Prostate gland (tissue), 2 donors: ENCODE results near the gene TBL3.

Experiments
- CTCF ChIP-seq, 4 experiments: fragments of 200-600 bp in 2 of 4; fragments of 450-650 bp in 2 of 4; sonication (generic) in 2 of 4; IDR thresholded peaks; 1 replicate in 3 of 4; 2 replicates in 1 of 4; pipeline ENCODE4 v1.5.1; 2016 to 2019; ENCODE audit warnings: antibody characterized with exemption in 4 of 4, mild to moderate bottlenecking in 2 of 4, moderate library complexity in 2 of 4
- POLR2AphosphoS5 ChIP-seq: sonication (generic); formaldehyde crosslinking; IDR thresholded peaks from one replicate; pipeline ENCODE4 v1.6.1; 2017; ENCODE audit warnings: antibody characterized with exemption

DNA sequence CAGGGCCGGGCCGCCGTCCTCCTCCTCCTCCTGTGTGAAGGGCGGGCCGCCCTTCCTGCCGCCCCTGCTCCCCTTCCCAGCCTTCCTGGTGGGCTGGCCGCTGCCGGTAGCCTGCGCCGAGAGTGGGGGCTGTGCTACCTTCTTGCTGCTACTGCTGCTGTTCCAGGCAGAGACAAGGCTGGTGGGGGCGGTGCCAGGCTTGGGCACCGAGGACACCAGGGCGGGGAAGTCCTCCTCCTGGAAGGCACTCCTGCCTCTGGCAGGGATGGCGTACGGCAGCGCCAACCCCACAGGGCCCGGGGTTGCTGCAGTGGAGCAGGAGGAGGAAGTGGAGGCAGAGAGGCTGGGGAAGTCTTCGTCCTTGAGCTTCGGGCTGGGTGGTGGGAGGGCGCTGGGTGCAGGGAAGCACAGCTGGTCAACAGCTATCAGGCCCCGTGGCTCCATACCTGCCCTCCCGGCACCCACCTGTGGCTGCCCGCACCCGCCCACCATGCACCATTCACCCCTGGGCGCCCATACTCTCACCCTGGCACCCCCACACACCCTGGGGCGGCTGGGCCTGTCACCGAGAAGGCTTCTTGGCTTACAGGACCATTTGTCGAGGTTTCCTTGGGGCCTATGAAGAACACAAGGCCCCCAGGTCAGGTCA is 28.1 kb downstream of the TBL3 start:
- TF ChIP-seq CTCF (IDR thresholded peaks at IDR 0.05), result no peak
- no peak for TF ChIP-seq POLR2AphosphoS5
